GM12878 (cell line): ENCODE results near the gene SSNA1. TPM values are rescaled to one million over a fixed set of nuclear protein-coding genes. Genes with fewer than 3 reads are reported as not detected.

Experiments
- ATAC-seq: fragments of 200-7000 bp; cut with Tn5 transposase; 3 replicates; pipeline ENCODE4 v1.9.1; 2020; ENCODE audit warnings: mild to moderate bottlenecking, moderate library complexity
- BruUV-seq: library from RNA; stranded (reverse); fragments of 400-500 nt; replicated peaks from 2 replicates; lab custom pipeline; 2021; lab: Mats Ljungman, UMichigan
- CTCF ChIA-PET: fragments of 300-600 bp; sonication (Branson Sonifier 250); formaldehyde crosslinking; extraction: SDS; loops from one replicate; lab custom pipeline; 2021; ENCODE audit warnings: inconsistent platforms; lab: Yijun Ruan, JAX
- POLR2A ChIA-PET: fragments of 350-600 bp; formaldehyde crosslinking; extraction: SDS; loops from one replicate; lab custom pipeline; 2021; ENCODE audit warnings: inconsistent platforms; lab: Charles Lee
- RAD21 ChIA-PET: fragments of 300-600 bp; sonication (Branson Sonifier 250); formaldehyde crosslinking; loops from one replicate; lab custom pipeline; 2023; ENCODE audit warnings: antibody characterized with exemption; ENCODE audit not compliant: unreplicated experiment; lab: Charles Lee
- SMC1A ChIA-PET: fragments of 300-600 bp; sonication (Branson Sonifier 250); formaldehyde crosslinking; loops from one replicate; lab custom pipeline; 2023; ENCODE audit not compliant: unreplicated experiment, uncharacterized antibody; lab: Charles Lee
- DNase-seq: peaks from one replicate; pipeline ENCODE4 v3.0.0-alpha.2; 2011; ENCODE audit warnings: low read depth, low spot score
- FAIRE-seq: peaks from 3 replicates; lab custom pipeline; 2011; peaks lifted over from hg19 to GRCh38; lab: Jason Lieb, UNC
- H2AFZ ChIP-seq: 2 replicates; pipeline ENCODE4 v1.6.0; 2011; ENCODE audit warnings: low read depth, low read length, control low read depth; ENCODE audit not compliant: control insufficient read depth
- H3K27ac ChIP-seq: 2 replicates; pipeline ENCODE4 v1.5.1; 2011; ENCODE audit warnings: control low read depth; ENCODE audit not compliant: control insufficient read depth, insufficient read depth
- H3K27me3 ChIP-seq, 2 experiments: replicated peaks in 1 of 2; 2 replicates each; pipeline versions ENCODE4 v1.6.0 to v1.6.1; 2011; ENCODE audit warnings: low read length in 1 of 2; ENCODE audit not compliant: control insufficient read depth in 2 of 2, insufficient read depth in 2 of 2
- H3K36me3 ChIP-seq, 2 experiments: 2 replicates each; pipeline ENCODE4 v1.5.1; 2011; ENCODE audit warnings: low read length in 1 of 2; ENCODE audit not compliant: control insufficient read depth in 2 of 2, insufficient read depth in 2 of 2
- H3K4me1 ChIP-seq: 2 replicates; pipeline ENCODE4 v1.6.1; 2011; ENCODE audit warnings: mild to moderate bottlenecking, low read length, moderate library complexity, mixed read lengths; ENCODE audit not compliant: control insufficient read depth, insufficient read depth
- H3K4me2 ChIP-seq: 2 replicates; pipeline ENCODE4 v1.6.0; 2011; ENCODE audit warnings: control low read depth; ENCODE audit not compliant: control insufficient read depth, insufficient read depth
- H3K4me3 ChIP-seq: fragments of 200-600 bp; sonication (generic); 2 replicates; pipeline ENCODE4 v1.5.1; 2016
- H3K79me2 ChIP-seq: 2 replicates; pipeline ENCODE4 v1.6.0; 2011; ENCODE audit warnings: low read length; ENCODE audit not compliant: control insufficient read depth, insufficient read depth
- H3K9ac ChIP-seq: 2 replicates; pipeline ENCODE4 v1.8.0; 2011; ENCODE audit warnings: low read length, control low read depth, mixed read lengths; ENCODE audit not compliant: control insufficient read depth, insufficient read depth
- H3K9me3 ChIP-seq: replicated peaks from 3 replicates; pipeline ENCODE4 v1.5.1; 2011; ENCODE audit warnings: mild to moderate bottlenecking, low read length; ENCODE audit not compliant: control insufficient read depth, insufficient read depth
- H4K20me1 ChIP-seq: 2 replicates; pipeline ENCODE4 v1.6.0; 2011; ENCODE audit not compliant: control insufficient read depth, insufficient read depth
- ASH2L ChIP-seq: fragments of 300-600, 200-600 bp; sonication (generic); IDR thresholded peaks from 2 replicates; pipeline ENCODE4 v1.6.1; 2017; ENCODE audit warnings: low read depth, mild to moderate bottlenecking, borderline replicate concordance
- BMI1 ChIP-seq: fragments of 450-650 bp; IDR thresholded peaks from 2 replicates; pipeline ENCODE4 v1.6.1; 2016; ENCODE audit warnings: mild to moderate bottlenecking, moderate library complexity, borderline replicate concordance
- EGR1 ChIP-seq, 2 experiments: IDR thresholded peaks; 1 replicate in 1 of 2; 2 replicates in 1 of 2; pipeline ENCODE4 v1.6.1; 2011 to 2012; ENCODE audit warnings: low read depth in 2 of 2, low read length in 2 of 2, borderline replicate concordance in 1 of 2, mild to moderate bottlenecking in 1 of 2, moderate library complexity in 1 of 2
- NKRF ChIP-seq: fragments of 450-650 bp; conservative IDR thresholded peaks from 2 replicates; pipeline ENCODE4 v1.6.1; 2017; ENCODE audit warnings: mild to moderate bottlenecking, moderate library complexity
- POLR2A ChIP-seq: IDR thresholded peaks from 2 replicates; pipeline ENCODE4 v1.6.1; 2011; ENCODE audit warnings: low read depth, mild to moderate bottlenecking, low read length
- POU2F2 ChIP-seq: IDR thresholded peaks from 3 replicates; pipeline ENCODE4 v1.6.1; 2011; ENCODE audit warnings: low read depth, mild to moderate bottlenecking, low read length, borderline replicate concordance
- RAD51 ChIP-seq: fragments of 450-650 bp; IDR thresholded peaks from 2 replicates; pipeline ENCODE4 v1.6.1; 2016; ENCODE audit warnings: moderate library complexity, mild to moderate bottlenecking, inconsistent platforms
- SIN3A ChIP-seq: IDR thresholded peaks from 2 replicates; pipeline ENCODE4 v1.6.1; 2012; ENCODE audit warnings: low read depth, low read length, improper control_type of control experiment
- TAF1 ChIP-seq: IDR thresholded peaks from 2 replicates; pipeline ENCODE4 v1.6.1; 2011; ENCODE audit warnings: mild to moderate bottlenecking, low read depth, low read length, borderline replicate concordance
- ZNF274 ChIP-seq: IDR thresholded peaks from one replicate; pipeline ENCODE4 v1.8.0; 2011; ENCODE audit not compliant: insufficient read length, insufficient read depth
- WGBS: methylation state at CpG from one replicate; pipeline ENCODE4 v1.1.6; 2016; ENCODE audit warnings: low lambda C conversion rate; ENCODE audit not compliant: insufficient replicate concordance, insufficient coverage; ENCODE audit errors: missing lambda C conversion rate; 5-methylcytosine and 5-hydroxymethylcytosine counted together
- in situ Hi-C: fragments of 300-500 bp; cut with MboI; formaldehyde crosslinking; loops from 9 replicates; pipeline ENCODE4 v1.14.3; 2018; ENCODE audit warnings: mixed read lengths
- intact Hi-C: fragments of 100-400 bp; cut with micrococcal nuclease; formaldehyde crosslinking; loops from one replicate; pipeline ENCODE4 v1.14.2; 2022; ENCODE audit not compliant: unreplicated experiment
- polyA plus RNA-seq, 11 experiments: library from polyadenylated mRNA; depleted of rRNA in 4 of 11; unstranded in 6 of 11; stranded (reverse) in 5 of 11; fragments of >200 nt; fragmentation: Nextera tagmentation in 4 of 11; fragmentation: Illumina TruSeq in 1 of 11; extraction: Ambion mirVana in 4 of 11; extraction: Trizol in 1 of 11; gene quantifications; 1 replicate in 1 of 11; 2 replicates in 10 of 11; pipeline versions ENCODE4 v1.2.1 to v1.2.3, GENCODE V29; 2011 to 2016; ENCODE audit warnings: inconsistent platforms in 2 of 11, missing spikeins in 2 of 11, low read depth in 1 of 11
- total RNA-seq, 4 experiments: library from RNA; depleted of rRNA in 3 of 4; stranded (reverse); fragments of >200 nt in 3 of 4; fragmentation: Illumina TruSeq in 1 of 4; extraction: Trizol in 1 of 4; gene quantifications; 2 replicates each; pipeline versions ENCODE4 v1.2.1 to v1.2.3, GENCODE V29; 2013 to 2021

The SSNA1 gene
- total and polyA plus RNA-seq, 10 of the 15 experiments (the other 5 are each of a cell fraction or from before 2014, with no cell fraction given) = 0.63 to 139 (median 78.0) TPM

- no peaks in the 10 kb centered on the region for H3K4me1 ChIP-seq
- TF ChIP-seq POLR2A (0 out of 2 replicates have a peak, but pooled peaks have one; percentile 10), EGR1 (IDR thresholded peaks at IDR 0.05; ENCODE audit: borderline replicate concordance in 1 of 2, low read depth in 2 of 2, low read length in 2 of 2) (no peak)
- FAIRE-seq (no peak), DNase-seq (no peak), ATAC-seq (no peak)
- H2AFZ ChIP-seq = no peak overlapping the region
- in situ Hi-C loops = no loop called here
- no peaks in the 10 kb centered on the region for H3K9me3 ChIP-seq
- no peak overlapping the region for H3K9ac ChIP-seq
- H3K4me2 ChIP-seq = no peak overlapping the region
- CTCF ChIA-PET = no interaction called here
- no peak overlapping the region for H3K27ac ChIP-seq
- RAD21 ChIA-PET = no interaction called here
- H3K79me2 ChIP-seq = no peaks in the 10 kb centered on the region
- peaks cover 7 to 26% of the 10 kb centered on the region in 2 experiments for H3K36me3 ChIP-seq
- H3K4me3 ChIP-seq = no peak overlapping the region
- WGBS = 86% methylated on average over 17 of the region's 17 CpGs
- SMC1A ChIA-PET = no interaction called here
- intact Hi-C loops = no loop called here
- no TSS peak for BruUV-seq
- H3K27me3 ChIP-seq = no peaks in the 10 kb centered on the region
- H4K20me1 ChIP-seq = no peaks in the 10 kb centered on the region
- POLR2A ChIA-PET = no interaction called here
Measured at GRCh38 chr9:137179761-137180160, 8.7 kb upstream of the SSNA1 start.

DNA sequence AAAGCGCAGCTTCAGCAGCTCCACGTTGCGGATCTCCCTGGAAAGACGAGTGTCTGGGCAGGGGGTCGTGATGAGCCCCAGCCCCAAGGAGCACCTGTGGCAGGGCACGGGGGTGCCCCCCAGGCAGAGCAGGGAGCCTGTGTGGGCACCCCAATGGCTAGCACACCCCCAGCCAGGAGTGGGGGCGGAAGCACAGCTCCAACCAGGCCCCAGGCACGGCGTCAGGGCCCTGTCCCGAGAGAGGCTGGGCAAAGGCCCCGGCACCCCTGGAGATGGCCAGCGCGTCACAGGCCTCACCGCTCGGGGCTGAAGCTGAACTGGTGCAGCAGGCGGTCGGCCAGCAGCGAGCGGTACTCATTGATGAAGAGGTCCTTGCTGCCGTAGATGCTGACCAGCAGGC is 8.0 kb upstream of the SSNA1 start:
- DNase-seq (no peak), FAIRE-seq (no peak), ATAC-seq (no peak)
- Histone ChIP-seq H3K27ac (no peak overlapping the region), H3K79me2 (no peaks in the 10 kb centered on the region), H2AFZ (no peak overlapping the region), H3K36me3 (peaks cover 7 to 28% of the 10 kb centered on the region in 2 experiments), H4K20me1 (no peaks in the 10 kb centered on the region), H3K9me3 (no peaks in the 10 kb centered on the region), H3K9ac (no peak overlapping the region), H3K4me2 (no peak overlapping the region), H3K27me3 (no peaks in the 10 kb centered on the region), H3K4me1 (no peaks in the 10 kb centered on the region), H3K4me3 (no peak overlapping the region)
- ChIA-PET CTCF (no interaction called here), POLR2A (no interaction called here), RAD21 (interaction anchor here (0.5 kb wide), 1 partner anchor 53 kb away, joined by 3 read pairs; no protein-coding TSS in a partner anchor), SMC1A (interaction anchor here (0.9 kb wide), 1 partner anchor 9 kb away, joined by 3 read pairs; no protein-coding TSS in a partner anchor)
- BruUV-seq = no TSS peak
- 92% methylated on average over 16 of the region's 20 CpGs for WGBS
- in situ Hi-C loops = no loop called here
- intact Hi-C loops = no loop called here
- no peak for TF ChIP-seq ASH2L
- TF ChIP-seq POU2F2 = no peak
- TF ChIP-seq ZNF274 = no peak
- TF ChIP-seq NKRF = no peak
- TF ChIP-seq SIN3A = no peak
- no peak for TF ChIP-seq TAF1
- TF ChIP-seq BMI1 = no peak
- TF ChIP-seq RAD51 = no peak
- TF ChIP-seq, all 136 proteins: peak for 0
